Keratinocyte (primary cell): ENCODE results near the gene MCM5. TPM values are rescaled to one million over a fixed set of nuclear protein-coding genes. Genes with fewer than 3 reads are reported as not detected.

Experiments
- DNase-seq: peaks from one replicate; pipeline ENCODE4 v3.0.0-alpha.2; 2011; ENCODE audit warnings: low read depth, missing footprints, low spot score
- FAIRE-seq: peaks from 2 replicates; lab custom pipeline; 2011; peaks lifted over from hg19 to GRCh38; lab: Jason Lieb, UNC
- H2AFZ ChIP-seq: 2 replicates; pipeline ENCODE4 v1.6.0; 2012; ENCODE audit warnings: low read length, control low read depth, inconsistent platforms; ENCODE audit not compliant: control insufficient read depth
- H3K27ac ChIP-seq: 2 replicates; pipeline ENCODE4 v1.5.1; 2011; ENCODE audit warnings: low read length; ENCODE audit not compliant: control insufficient read depth, insufficient read depth
- H3K27me3 ChIP-seq: 3 replicates; pipeline ENCODE4 v1.6.0; 2011; ENCODE audit warnings: low read length; ENCODE audit not compliant: control insufficient read depth, insufficient read depth; ENCODE audit errors: extremely low read depth
- H3K36me3 ChIP-seq, 2 experiments: 2 replicates in 1 of 2; 3 replicates in 1 of 2; pipeline ENCODE4 v1.5.1; 2011; ENCODE audit warnings: low read length in 2 of 2, mild to moderate bottlenecking in 1 of 2; ENCODE audit not compliant: control insufficient read depth in 2 of 2, insufficient read depth in 2 of 2; ENCODE audit errors: extremely low read depth in 1 of 2
- H3K4me1 ChIP-seq: 3 replicates; pipeline ENCODE4 v1.5.1; 2011; ENCODE audit warnings: low read length; ENCODE audit not compliant: control insufficient read depth, insufficient read depth; ENCODE audit errors: extremely low read depth
- H3K4me2 ChIP-seq: 3 replicates; pipeline ENCODE4 v1.6.0; 2011; ENCODE audit warnings: low read depth, low read length; ENCODE audit not compliant: control insufficient read depth, insufficient read depth; ENCODE audit errors: extremely low read depth
- H3K4me3 ChIP-seq, 3 experiments: fragments of 200-600 bp in 1 of 3; sonication (generic) in 1 of 3; 2 replicates in 2 of 3; 3 replicates in 1 of 3; pipeline ENCODE4 v1.5.1; 2011 to 2016; ENCODE audit warnings: low read length in 3 of 3, mild to moderate bottlenecking in 3 of 3, control low read depth in 2 of 3, inconsistent platforms in 1 of 3, low read depth in 1 of 3, mixed read lengths in 1 of 3, mixed run types in 1 of 3, moderate library complexity in 1 of 3; ENCODE audit not compliant: control insufficient read depth in 2 of 3, insufficient read depth in 2 of 3; ENCODE audit errors: extremely low read depth in 1 of 3
- H3K79me2 ChIP-seq: 2 replicates; pipeline ENCODE4 v1.6.0; 2012; ENCODE audit warnings: low read length; ENCODE audit not compliant: control insufficient read depth, insufficient read depth
- H3K9ac ChIP-seq: 3 replicates; pipeline ENCODE4 v1.6.0; 2011; ENCODE audit warnings: low read length; ENCODE audit not compliant: control insufficient read depth, insufficient read depth; ENCODE audit errors: extremely low read depth
- H3K9me1 ChIP-seq: 3 replicates; pipeline ENCODE4 v1.6.0; 2011; ENCODE audit warnings: low read length; ENCODE audit not compliant: control insufficient read depth, insufficient read depth; ENCODE audit errors: extremely low read depth
- H3K9me3 ChIP-seq: 2 replicates; pipeline ENCODE4 v1.5.1; 2012; ENCODE audit warnings: low read depth, low read length; ENCODE audit not compliant: control insufficient read depth
- H4K20me1 ChIP-seq: 3 replicates; pipeline ENCODE4 v1.6.0; 2011; ENCODE audit warnings: low read length; ENCODE audit not compliant: control insufficient read depth, insufficient read depth; ENCODE audit errors: extremely low read depth
- CTCF ChIP-seq, 3 experiments: IDR thresholded peaks in 1 of 3; conservative IDR thresholded peaks in 1 of 3; optimal IDR thresholded peaks in 1 of 3; 2 replicates in 2 of 3; 3 replicates in 1 of 3; pipeline versions ENCODE3 to v1.5.1; 2011; ENCODE audit warnings: low read length in 3 of 3, mild to moderate bottlenecking in 3 of 3, moderate library complexity in 2 of 3, control low read depth in 1 of 3, inconsistent platforms in 1 of 3; ENCODE audit not compliant: insufficient read depth in 2 of 3; ENCODE audit errors: extremely low read depth in 1 of 3
- EZH2 ChIP-seq: IDR thresholded peaks from one replicate; pipeline ENCODE4 v1.6.1; 2012; ENCODE audit warnings: inconsistent platforms, mild to moderate bottlenecking, low read length, moderate library complexity
- dilution Hi-C: fragments of 300-500 bp; cut with MboI; formaldehyde crosslinking; loops from one replicate; pipeline ENCODE4 v1.7.0; 2020; ENCODE audit warnings: low sequenced_read_pairs; ENCODE audit not compliant: extremely low pct_ligation_motif_present
- polyA plus RNA-seq, 5 experiments: library from polyadenylated mRNA; depleted of rRNA in 3 of 5; stranded (reverse) in 3 of 5; stranded (forward) in 1 of 5; unstranded in 1 of 5; fragments of >200 nt; gene quantifications; 1 replicate in 1 of 5; 2 replicates in 3 of 5; 3 replicates in 1 of 5; pipeline versions ENCODE4 v1.2.1 to v1.2.3, GENCODE V29; 2011 to 2012; ENCODE audit warnings: missing spikeins in 2 of 5, low read depth in 1 of 5, low replicate concordance in 1 of 5

MCM5 gene
- polyA plus RNA-seq, 1 donor (not counting 4 experiments of a cell fraction or from before 2014, with no cell fraction given): 24.4 TPM

GRCh38 chr22:35407362-35407761 is 7.4 kb downstream of the MCM5 start:
- Histone ChIP-seq H3K27me3 (no peaks in the 10 kb centered on the region), H3K36me3 (peaks cover 7 to 60% of the 10 kb centered on the region in 2 experiments), H3K9me1 (no peaks in the 10 kb centered on the region), H3K4me3 (no peak overlapping the region), H3K27ac (no peak overlapping the region), H3K79me2 (no peaks in the 10 kb centered on the region), H3K9me3 (no peaks in the 10 kb centered on the region), H3K9ac (no peak overlapping the region), H3K4me1 (no peaks in the 10 kb centered on the region), H2AFZ (no peak overlapping the region), H4K20me1 (no peaks in the 10 kb centered on the region), H3K4me2 (no peak overlapping the region)
- dilution Hi-C loops: no loop called here
- TF ChIP-seq CTCF (optimal IDR thresholded peaks at IDR 0.05 in 1 of 3, IDR thresholded peaks at IDR 0.05 in 1 of 3, conservative IDR thresholded peaks at IDR 0.05 in 1 of 3; ENCODE audit: extremely low read depth in 1 of 3, insufficient read depth in 2 of 3, low read length in 3 of 3) (no peak), EZH2 (no peak)
- no peak for FAIRE-seq
- no peak for DNase-seq

- H3K36me3 ChIP-seq: peaks cover 7 to 65% of the 10 kb centered on the region in 2 experiments
- H4K20me1 ChIP-seq: no peaks in the 10 kb centered on the region
- FAIRE-seq: no peak
- no peaks in the 10 kb centered on the region for H3K9me1 ChIP-seq
- no peaks in the 10 kb centered on the region for H3K4me1 ChIP-seq
- no peaks in the 10 kb centered on the region for H3K9me3 ChIP-seq
- H3K4me3 ChIP-seq: no peak overlapping the region
- no peak for DNase-seq
- no peaks in the 10 kb centered on the region for H3K79me2 ChIP-seq
- dilution Hi-C loops: no loop called here
- no peak overlapping the region for H3K27ac ChIP-seq
- no peaks in the 10 kb centered on the region for H3K27me3 ChIP-seq
- no peak for TF ChIP-seq EZH2
- no peak for TF ChIP-seq CTCF (optimal IDR thresholded peaks at IDR 0.05 in 1 of 3, IDR thresholded peaks at IDR 0.05 in 1 of 3, conservative IDR thresholded peaks at IDR 0.05 in 1 of 3; ENCODE audit: extremely low read depth in 1 of 3, insufficient read depth in 2 of 3, low read length in 3 of 3)
- H3K4me2 ChIP-seq: no peak overlapping the region
- H2AFZ ChIP-seq: no peak overlapping the region
- no peak overlapping the region for H3K9ac ChIP-seq
These were observed 10.1 kb downstream of the MCM5 start for GRCh38 chr22:35409783-35410662.
